ENCODE results near the gene NEO1.
A peak's percentile ranks its signal among the peaks of the same experiment; 100 is the strongest.

Gene NEO1

GRCh38 chr15:73231661-73232419, 179.6 kb downstream of the NEO1 start:
- no peak for DNase-seq (ENCODE audit: low spot score in 2 of 2)
- H3K4me1 ChIP-seq: peaks cover 3% of the 10 kb centered on the region; the same call in 1 of the 2 replicates
- in situ Hi-C loops (cut with MboI; ENCODE audit: low sequenced_read_pairs): no loop called here
- no peaks in the 10 kb centered on the region for H3K9me3 ChIP-seq
- H3K4me3 ChIP-seq: no peak overlapping the region
- H3K36me3 ChIP-seq (replicated peaks): no peaks in the 10 kb centered on the region
- no peaks in the 10 kb centered on the region for H3K27me3 ChIP-seq (ENCODE audit: low read depth)

GRCh38 chr15:73232776-73233175, 180.5 kb downstream of the NEO1 start:
- H3K4me1 ChIP-seq: peaks cover 3% of the 10 kb centered on the region; the same call in 1 of the 2 replicates

GRCh38 chr15:73233623-73234022, 181.4 kb downstream of the NEO1 start:
- Histone ChIP-seq H3K27me3 (ENCODE audit: low read depth) (no peaks in the 10 kb centered on the region), H3K36me3 (replicated peaks) (no peaks in the 10 kb centered on the region), H3K9me3 (no peaks in the 10 kb centered on the region), H3K4me1 (peaks cover 3% of the 10 kb centered on the region; the same call in 1 of the 2 replicates), H3K4me3 (no peak overlapping the region)
- in situ Hi-C loops (cut with MboI; ENCODE audit: low sequenced_read_pairs): no loop called here
- no peak for DNase-seq (ENCODE audit: low spot score in 2 of 2)

More at GRCh38 chr15:73232776-73233175, 180.5 kb downstream of the NEO1 start:
- H3K36me3 ChIP-seq (replicated peaks): no peaks in the 10 kb centered on the region
- in situ Hi-C loops (cut with MboI; ENCODE audit: low sequenced_read_pairs): no loop called here
- no peaks in the 10 kb centered on the region for H3K9me3 ChIP-seq
- DNase-seq (ENCODE audit: low spot score in 2 of 2): no peak
- no peak overlapping the region for H3K4me3 ChIP-seq
- no peaks in the 10 kb centered on the region for H3K27me3 ChIP-seq (ENCODE audit: low read depth)

GRCh38 chr15:73237910-73238309, 185.6 kb downstream of the NEO1 start:
- no peaks in the 10 kb centered on the region for H3K9me3 ChIP-seq
- H3K36me3 ChIP-seq (replicated peaks): no peaks in the 10 kb centered on the region
- no peaks in the 10 kb centered on the region for H3K27me3 ChIP-seq (ENCODE audit: low read depth)
- H3K4me3 ChIP-seq: no peak overlapping the region
- H3K4me1 ChIP-seq: no peaks in the 10 kb centered on the region
- no peak for DNase-seq (ENCODE audit: low spot score in 2 of 2)
- in situ Hi-C loops (cut with MboI; ENCODE audit: low sequenced_read_pairs): no loop called here

DNA sequence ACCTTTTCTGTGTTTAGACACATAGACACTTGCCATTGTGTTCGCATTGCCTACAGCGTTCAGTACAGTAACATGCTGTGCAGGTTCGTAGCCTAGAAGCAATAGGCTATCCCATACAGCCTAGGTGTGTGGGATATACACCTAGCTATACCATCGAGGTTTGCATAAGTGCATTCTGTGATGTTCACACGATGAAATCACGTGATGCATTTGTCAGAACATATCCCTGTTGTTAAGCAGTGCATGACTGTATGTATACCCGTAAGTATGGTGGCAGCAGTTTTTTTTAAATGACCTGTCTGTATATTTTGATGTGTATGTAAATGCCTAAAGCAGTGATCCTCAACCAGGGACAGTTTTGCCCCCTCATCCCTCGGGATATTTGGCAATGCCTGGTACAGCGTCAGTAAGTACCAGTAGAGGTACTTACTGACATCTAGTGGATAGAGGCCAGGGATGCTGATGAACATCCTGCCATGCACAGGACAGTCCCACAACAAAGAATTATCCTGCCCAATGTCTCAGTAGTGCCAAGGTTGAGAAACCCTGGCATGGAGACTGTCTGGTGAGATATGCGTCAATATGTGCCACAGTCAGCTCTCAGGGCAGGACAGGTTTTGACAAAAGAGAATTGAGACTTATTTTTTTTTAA, 187.4 kb downstream of the NEO1 start:
- in situ Hi-C loops (cut with MboI; ENCODE audit: low sequenced_read_pairs): no loop called here

DNA sequence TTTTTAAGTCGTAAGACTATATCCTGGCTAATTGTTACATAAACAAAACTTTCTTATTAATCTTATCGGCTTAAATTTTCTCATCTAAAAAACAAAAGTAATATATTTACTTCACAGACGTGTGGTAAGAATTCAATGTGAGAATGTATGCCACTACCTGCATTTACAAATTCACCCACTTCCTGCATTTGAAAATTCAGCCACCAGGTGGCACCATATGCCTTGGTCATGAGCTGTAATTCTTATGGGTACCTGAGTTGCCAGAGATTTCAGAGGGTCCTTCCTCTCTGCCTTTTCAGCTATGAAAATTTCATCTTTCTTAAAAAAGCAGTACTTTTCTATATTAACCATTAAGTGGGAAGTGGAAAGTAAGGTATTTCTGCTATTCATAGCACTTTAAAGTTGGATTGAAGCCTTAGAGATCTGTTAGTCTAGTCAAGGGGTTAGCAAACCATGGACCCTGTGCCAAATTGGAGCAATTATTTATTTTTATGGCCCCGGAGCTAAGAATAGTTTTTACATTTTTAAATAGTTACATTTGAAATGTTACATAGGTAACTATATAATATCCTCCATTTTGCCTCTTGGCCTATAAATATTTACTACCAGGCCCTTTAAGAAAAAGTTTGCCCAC, 188.7 kb downstream of the NEO1 start:
- peak; percentile 77 to 92 for DNase-seq (ENCODE audit: low spot score in 2 of 2)
- H3K36me3 ChIP-seq (replicated peaks): no peaks in the 10 kb centered on the region; the same call in 1 of the 2 replicates
- H3K9me3 ChIP-seq: no peaks in the 10 kb centered on the region
- in situ Hi-C loops (cut with MboI; ENCODE audit: low sequenced_read_pairs): no loop called here
- H3K4me3 ChIP-seq: no peak overlapping the region
- H3K27me3 ChIP-seq (ENCODE audit: low read depth): no peaks in the 10 kb centered on the region
- H3K4me1 ChIP-seq: no peaks in the 10 kb centered on the region

More for the DNA sequence above, 187.4 kb downstream of the NEO1 start:
- Histone ChIP-seq H3K4me3 (no peak overlapping the region), H3K4me1 (no peaks in the 10 kb centered on the region), H3K27me3 (ENCODE audit: low read depth) (no peaks in the 10 kb centered on the region), H3K9me3 (no peaks in the 10 kb centered on the region), H3K36me3 (replicated peaks) (no peaks in the 10 kb centered on the region; the same call in 1 of the 2 replicates)
- no peak for DNase-seq (ENCODE audit: low spot score in 2 of 2)

GRCh38 chr15:73244333-73244732, 192.1 kb downstream of the NEO1 start:
- in situ Hi-C loops (cut with MboI; ENCODE audit: low sequenced_read_pairs): no loop called here
- no peak overlapping the region for H3K4me3 ChIP-seq
- no peaks in the 10 kb centered on the region; the same call in 1 of the 2 replicates for H3K36me3 ChIP-seq (replicated peaks)
- H3K27me3 ChIP-seq (ENCODE audit: low read depth): no peaks in the 10 kb centered on the region
- H3K9me3 ChIP-seq: no peaks in the 10 kb centered on the region
- peak; percentile 48 to 53 for DNase-seq (ENCODE audit: low spot score in 2 of 2)
- no peaks in the 10 kb centered on the region for H3K4me1 ChIP-seq

DNA sequence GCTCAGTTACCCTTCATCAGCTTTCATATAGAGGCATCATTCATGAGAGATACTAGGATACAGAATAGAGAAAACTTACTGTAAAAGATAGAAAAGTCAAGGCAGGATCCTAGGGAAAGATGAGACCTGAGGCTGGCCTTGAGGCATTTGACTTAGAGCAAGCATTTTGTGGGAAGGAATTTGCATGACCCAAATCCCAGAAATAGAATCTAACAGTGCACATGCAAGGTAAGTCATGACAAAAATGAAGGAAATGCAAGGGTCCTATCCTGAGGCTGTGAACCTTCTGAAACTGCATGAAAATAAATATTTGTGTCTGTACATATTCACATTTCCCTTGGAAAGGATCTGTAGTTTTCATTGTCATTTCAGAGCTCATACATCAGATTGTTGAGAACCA, 194.2 kb downstream of the NEO1 start:
- no peak for DNase-seq (ENCODE audit: low spot score in 2 of 2)
- Histone ChIP-seq H3K36me3 (replicated peaks) (no peaks in the 10 kb centered on the region; the same call in 1 of the 2 replicates), H3K4me1 (no peaks in the 10 kb centered on the region), H3K27me3 (ENCODE audit: low read depth) (no peaks in the 10 kb centered on the region), H3K9me3 (no peaks in the 10 kb centered on the region), H3K4me3 (no peak overlapping the region)
- in situ Hi-C loops (cut with MboI; ENCODE audit: low sequenced_read_pairs): no loop called here

DNA sequence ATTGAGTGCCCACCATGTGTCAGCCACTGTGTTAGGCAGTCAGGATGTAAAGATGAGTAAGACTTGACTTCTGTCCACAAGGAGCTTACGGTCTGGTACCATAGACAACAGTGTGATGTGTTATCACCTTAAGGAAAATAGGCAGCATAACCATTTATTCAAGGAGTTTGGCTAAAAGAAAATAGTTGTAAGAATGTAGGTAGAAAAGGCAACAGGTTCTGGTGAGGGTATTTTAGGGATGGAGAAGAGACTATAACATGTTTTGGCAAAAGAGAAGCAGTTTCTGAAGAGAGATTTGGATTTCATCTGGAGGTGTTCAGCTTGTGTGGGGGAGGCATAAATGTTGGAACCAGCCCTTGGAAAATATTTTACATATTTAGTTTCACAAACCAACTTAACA, 194.6 kb downstream of the NEO1 start:
- Histone ChIP-seq H3K36me3 (replicated peaks) (no peaks in the 10 kb centered on the region; the same call in 1 of the 2 replicates), H3K27me3 (ENCODE audit: low read depth) (no peaks in the 10 kb centered on the region), H3K4me3 (no peak overlapping the region), H3K9me3 (no peaks in the 10 kb centered on the region), H3K4me1 (no peaks in the 10 kb centered on the region)
- in situ Hi-C loops (cut with MboI; ENCODE audit: low sequenced_read_pairs): no loop called here
- DNase-seq (ENCODE audit: low spot score in 2 of 2): no peak

DNA sequence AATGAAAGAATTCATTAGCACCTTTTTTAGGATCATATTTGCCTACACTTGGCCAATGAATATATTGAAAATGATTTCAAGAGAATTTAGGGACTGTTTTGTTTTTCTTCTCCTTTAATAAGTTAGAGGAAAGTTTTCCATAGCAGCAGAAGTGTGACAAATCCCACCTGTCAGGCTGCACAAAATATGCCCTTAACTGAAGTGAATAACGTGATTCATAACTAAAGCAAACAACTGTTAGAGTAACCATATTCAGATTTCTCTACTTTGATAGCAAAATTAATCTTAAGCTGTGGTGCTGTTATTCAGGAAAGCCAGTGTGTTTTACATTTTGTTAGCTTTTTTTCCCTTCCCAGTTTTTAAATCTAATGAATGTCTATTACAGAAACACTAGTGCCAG, 195.1 kb downstream of the NEO1 start:
- in situ Hi-C loops (cut with MboI; ENCODE audit: low sequenced_read_pairs): no loop called here
- H3K9me3 ChIP-seq: no peaks in the 10 kb centered on the region
- no peak for DNase-seq (ENCODE audit: low spot score in 2 of 2)
- no peaks in the 10 kb centered on the region; the same call in 1 of the 2 replicates for H3K36me3 ChIP-seq (replicated peaks)
- no peak overlapping the region for H3K4me3 ChIP-seq
- no peaks in the 10 kb centered on the region for H3K4me1 ChIP-seq
- no peaks in the 10 kb centered on the region for H3K27me3 ChIP-seq (ENCODE audit: low read depth)

DNA sequence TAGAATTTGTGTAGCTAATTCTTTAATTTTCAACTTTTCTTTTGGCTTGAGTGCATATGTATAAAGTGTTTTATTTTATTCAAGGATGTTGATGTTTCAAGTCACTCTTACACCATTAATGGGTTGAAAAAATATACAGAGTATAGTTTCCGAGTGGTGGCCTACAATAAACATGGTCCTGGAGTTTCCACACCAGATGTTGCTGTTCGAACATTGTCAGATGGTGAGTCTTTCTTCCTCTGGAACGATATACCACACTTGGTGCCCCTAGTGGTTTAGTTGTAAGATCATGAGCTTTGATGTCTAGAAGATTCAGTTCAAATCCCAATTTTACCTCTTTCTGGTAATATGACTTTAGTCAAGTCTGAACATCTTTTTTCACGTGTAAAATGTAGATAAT, 197.2 kb downstream of the NEO1 start:
- no peaks in the 10 kb centered on the region for H3K9me3 ChIP-seq
- DNase-seq (ENCODE audit: low spot score in 2 of 2): no peak
- in situ Hi-C loops (cut with MboI; ENCODE audit: low sequenced_read_pairs): no loop called here
- no peaks in the 10 kb centered on the region; the same call in 1 of the 2 replicates for H3K36me3 ChIP-seq (replicated peaks)
- no peaks in the 10 kb centered on the region for H3K27me3 ChIP-seq (ENCODE audit: low read depth)
- no peak overlapping the region for H3K4me3 ChIP-seq
- no peaks in the 10 kb centered on the region for H3K4me1 ChIP-seq

DNA sequence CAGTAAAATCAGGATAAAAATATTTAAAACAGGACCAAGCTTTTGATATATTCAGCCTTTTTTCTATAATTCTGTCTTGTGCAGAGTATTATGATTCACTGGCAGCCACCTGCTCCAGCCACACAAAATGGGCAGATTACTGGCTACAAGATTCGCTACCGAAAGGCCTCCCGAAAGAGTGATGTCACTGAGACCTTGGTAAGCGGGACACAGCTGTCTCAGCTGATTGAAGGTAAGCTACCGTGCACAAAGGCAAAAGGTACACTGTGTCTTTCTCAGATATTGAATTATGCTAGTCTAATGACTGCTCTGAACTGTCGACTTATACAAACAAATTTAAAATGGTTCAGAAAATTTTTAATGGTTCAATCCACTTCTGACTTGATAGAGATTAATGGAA, 202.3 kb downstream of the NEO1 start:
- DNase-seq (ENCODE audit: low spot score in 2 of 2): no peak
- no peak overlapping the region for H3K4me3 ChIP-seq
- no peaks in the 10 kb centered on the region for H3K27me3 ChIP-seq (ENCODE audit: low read depth)
- peaks cover 17% of the 10 kb centered on the region for H3K4me1 ChIP-seq
- no peaks in the 10 kb centered on the region for H3K36me3 ChIP-seq (replicated peaks)
- no peaks in the 10 kb centered on the region for H3K9me3 ChIP-seq
- in situ Hi-C loops (cut with MboI; ENCODE audit: low sequenced_read_pairs): loop anchor here (10.0 to 25.0 kb wide), 2 partner anchors 460 to 1083 kb away; no protein-coding TSS in a partner anchor

DNA sequence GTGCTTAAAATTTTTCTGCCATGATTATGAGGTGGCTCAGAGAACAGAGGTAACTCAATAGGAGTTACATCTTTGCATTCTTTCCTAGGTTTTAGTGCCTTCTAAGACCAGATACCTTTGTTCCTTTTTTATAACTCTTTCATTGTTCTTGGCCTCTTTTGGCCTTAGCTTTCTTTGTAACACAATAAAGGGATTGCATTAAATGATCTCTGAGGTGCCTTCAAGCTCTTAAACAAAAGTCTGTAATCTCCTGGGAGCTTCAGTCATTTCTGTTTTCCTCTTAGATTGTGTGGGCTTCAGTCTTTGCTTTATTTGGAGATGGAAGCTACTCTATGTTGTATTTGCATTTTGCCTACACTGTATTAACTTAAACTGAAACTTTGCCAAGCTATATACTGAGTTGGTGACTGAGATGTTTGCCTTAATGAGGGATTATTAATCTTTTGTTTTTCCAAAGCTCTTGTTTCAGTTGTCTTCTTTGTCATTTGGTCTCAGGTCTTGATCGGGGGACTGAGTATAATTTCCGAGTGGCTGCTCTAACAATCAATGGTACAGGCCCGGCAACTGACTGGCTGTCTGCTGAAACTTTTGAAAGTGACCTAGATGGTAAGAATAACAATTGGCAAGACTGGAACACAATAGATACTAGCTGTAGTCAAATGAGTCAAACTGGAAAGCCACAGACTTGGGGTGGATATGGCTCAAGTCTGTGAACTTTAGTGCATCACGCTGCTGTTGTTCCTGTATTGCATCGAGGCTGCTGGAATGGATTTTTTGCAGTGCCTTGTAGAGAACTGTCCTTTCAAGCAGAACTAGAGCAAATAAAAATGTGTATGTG, 206.2 kb downstream of the NEO1 start:
- Histone ChIP-seq H3K36me3 (replicated peaks) (peaks cover 9% of the 10 kb centered on the region), H3K4me3 (no peak overlapping the region), H3K4me1 (peaks cover 17% of the 10 kb centered on the region), H3K27me3 (ENCODE audit: low read depth) (no peaks in the 10 kb centered on the region), H3K9me3 (no peaks in the 10 kb centered on the region)
- peak; percentile 51 to 96 for DNase-seq (ENCODE audit: low spot score in 2 of 2)
- in situ Hi-C loops (cut with MboI; ENCODE audit: low sequenced_read_pairs): loop anchor here (10.0 to 25.0 kb wide), 2 partner anchors 464 to 1079 kb away; no protein-coding TSS in a partner anchor

Data from HAP-1 (cell line).